Stimulated activated CD8-positive, alpha-beta memory T cell treated with anti-CD3 and anti-CD28 coated beads, Interleukin-12 subunit alpha, Interleukin-12 subunit beta, amount 100 ng/mL, for 1 hour (primary cell): ENCODE measurements around the gene KRT80.

Experiments
- DNase-seq: peaks from one replicate; pipeline ENCODE4 v3.0.0-alpha.2; 2020; ENCODE audit warnings: low read depth

Gene KRT80

GRCh38 chr12:52137746-52138145 is 54.1 kb downstream of the KRT80 start:
- DNase-seq, result no peak

GRCh38 chr12:52132754-52133161 is 59.1 kb downstream of the KRT80 start:
- no peak for DNase-seq

GRCh38 chr12:52130711-52131110 is 61.1 kb downstream of the KRT80 start:
- no peak for DNase-seq

DNA sequence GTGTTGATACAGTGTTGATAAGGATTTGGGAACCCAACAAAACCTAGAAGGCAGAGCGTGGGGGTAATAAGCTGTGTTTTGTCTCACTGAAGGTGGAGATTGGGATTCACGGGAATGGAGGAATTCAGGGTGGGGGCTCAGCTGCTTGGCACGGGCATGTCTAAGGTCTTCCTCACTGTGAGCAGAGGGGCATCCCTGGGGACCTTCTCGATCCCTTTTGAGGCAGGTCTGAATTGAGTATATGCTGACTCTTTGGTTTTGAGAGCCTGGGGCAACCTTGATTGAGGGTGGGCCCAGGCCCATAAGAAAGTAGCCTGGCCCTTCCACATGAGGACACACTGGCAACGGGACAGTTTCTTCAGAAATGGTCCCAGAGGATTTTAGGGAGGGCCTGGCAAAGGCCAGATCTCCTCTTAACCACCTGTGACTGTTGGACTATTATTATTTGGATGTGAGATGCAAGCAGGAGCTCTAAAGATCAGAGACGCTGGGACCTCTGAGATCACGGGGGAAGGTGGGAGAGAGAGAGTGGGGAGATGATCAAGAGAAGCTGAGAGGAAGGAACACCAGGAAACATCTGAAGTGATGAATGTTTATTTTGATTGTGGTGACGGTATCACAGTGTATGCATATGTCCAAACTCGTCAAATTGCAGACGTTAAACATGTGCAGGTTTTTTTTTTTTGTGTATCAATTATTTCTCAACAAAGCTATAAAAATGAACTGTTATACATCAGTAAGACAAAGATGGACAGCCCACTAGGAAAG is 63.9 kb downstream of the KRT80 start:
- no peak for DNase-seq

GRCh38 chr12:52126605-52127578 is 64.9 kb downstream of the KRT80 start:
- no peak for DNase-seq

DNA sequence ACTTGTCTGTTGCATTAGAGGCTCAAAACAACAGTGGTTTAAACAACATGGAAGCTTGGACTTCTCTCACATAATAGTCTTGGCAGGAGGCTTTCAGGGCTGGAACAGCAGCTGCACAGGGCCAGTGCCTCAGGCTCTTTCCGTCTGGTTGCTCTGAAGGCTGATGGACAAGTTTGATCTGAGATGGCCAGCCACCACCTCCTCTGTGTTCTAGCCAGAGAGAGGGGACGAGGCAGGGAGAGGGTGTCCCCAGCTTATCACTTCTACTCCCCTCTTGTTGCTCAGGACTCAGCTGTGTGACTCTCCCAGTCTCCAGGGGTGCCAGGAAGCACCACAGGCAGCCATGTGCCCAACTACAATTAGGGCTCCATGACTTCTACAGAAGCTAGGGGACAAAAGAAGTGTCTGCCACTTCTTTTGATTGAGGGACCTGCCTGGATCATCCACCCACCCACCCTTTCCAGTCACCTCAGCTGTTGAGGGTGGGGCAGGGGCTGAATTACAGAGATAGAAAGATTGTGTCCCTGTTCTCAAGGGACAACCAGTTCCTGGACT is 65.7 kb downstream of the KRT80 start:
- no peak for DNase-seq

GRCh38 chr12:52125476-52125900 is 66.3 kb downstream of the KRT80 start:
- DNase-seq, result no peak

DNA sequence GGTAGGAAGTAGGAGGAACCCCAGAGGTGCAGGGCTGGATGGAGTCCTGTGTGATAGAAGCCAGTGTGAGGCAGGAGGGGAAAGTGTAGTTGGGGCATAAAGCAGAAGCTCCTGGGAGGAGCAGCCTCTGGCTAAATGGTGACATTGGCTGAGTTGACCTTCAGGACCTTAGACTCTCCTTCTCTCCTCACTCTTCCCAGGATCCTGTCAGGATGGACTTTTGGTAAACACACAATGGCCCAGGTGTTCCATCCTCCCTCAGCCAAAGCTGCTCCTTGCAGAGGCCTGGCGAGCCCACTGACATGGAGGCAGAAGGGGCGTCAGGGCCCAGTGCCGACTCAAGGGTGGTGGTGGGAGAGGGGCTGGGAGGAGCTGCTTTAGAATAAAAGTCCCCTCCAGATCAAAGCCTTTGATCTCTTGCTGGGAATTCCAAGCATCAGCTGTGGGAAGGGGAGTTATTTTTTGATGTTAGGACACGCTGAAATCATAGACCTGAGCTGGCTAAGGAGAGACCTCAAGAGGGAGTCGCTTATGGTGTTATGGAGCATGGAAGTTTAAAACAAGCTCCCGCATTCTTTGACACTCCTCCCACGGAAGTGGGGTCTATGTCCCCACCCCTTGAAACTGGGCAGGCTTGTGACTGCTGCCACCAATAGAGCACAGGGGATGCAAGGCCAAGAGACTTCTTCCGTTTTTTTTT is 68.2 kb downstream of the KRT80 start:
- no peak for DNase-seq

GRCh38 chr12:52122904-52123303 is 68.9 kb downstream of the KRT80 start:
- DNase-seq, result no peak

- DNase-seq, result no peak
These were observed 69.3 kb downstream of the KRT80 start for GRCh38 chr12:52122540-52122871.

DNA sequence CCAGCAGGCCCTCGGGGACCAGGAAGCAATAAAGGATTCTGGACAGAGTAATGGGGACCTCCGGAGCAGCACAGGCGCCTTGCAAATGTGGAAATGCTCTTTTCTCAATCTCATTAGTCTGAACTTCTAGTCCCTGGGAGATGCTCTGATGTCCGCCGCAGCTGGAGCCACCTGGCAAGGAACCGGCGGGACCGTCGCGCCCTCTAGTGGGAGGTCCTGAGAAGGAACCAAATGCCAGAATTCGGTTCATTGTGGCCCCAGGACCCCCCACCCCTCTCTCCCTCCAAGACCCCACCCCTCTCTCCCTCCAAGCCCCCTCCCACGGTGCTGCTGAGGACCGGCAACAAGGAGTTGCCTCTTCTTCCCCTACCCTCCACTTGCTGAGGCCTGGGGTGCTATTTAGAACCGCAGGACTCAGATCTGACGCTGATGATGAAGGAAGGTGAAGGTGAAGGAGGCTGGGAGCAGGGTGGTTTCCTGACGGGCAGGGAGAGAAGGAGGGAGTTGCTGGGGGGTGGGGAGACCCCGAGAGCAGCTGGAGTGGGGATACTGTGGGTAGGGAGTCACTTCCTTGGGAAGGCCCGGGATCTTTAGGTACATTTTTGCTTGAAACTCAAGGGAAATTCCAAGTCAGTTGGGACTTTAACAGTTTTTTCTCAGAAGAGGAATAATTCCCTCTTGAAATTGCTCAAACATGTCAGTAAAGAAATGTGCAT is 69.8 kb downstream of the KRT80 start:
- peak; percentile 48 for DNase-seq

GRCh38 chr12:52120951-52121823 is 70.6 kb downstream of the KRT80 start:
- no peak for DNase-seq

GRCh38 chr12:52119398-52120254 is 72.2 kb downstream of the KRT80 start:
- DNase-seq, result no peak
